H7 (cell line): ENCODE data around the gene CUTC. TPM values are rescaled to one million over a fixed set of nuclear protein-coding genes. Genes with fewer than 3 reads are reported as not detected.
"Not testable (repeated sequence)": the region's sequence is repeated elsewhere in the genome, so short reads cannot be mapped to it uniquely, and the experiment has no call there.

ENCODE experiments used
- DNase-seq: peaks from one replicate; pipeline ENCODE4 v3.0.0; 2012
- H3K27me3 ChIP-seq: 2 replicates; pipeline ENCODE4 v1.6.0; 2011; ENCODE audit warnings: mild to moderate bottlenecking, low read length; ENCODE audit not compliant: control insufficient read depth, insufficient read depth
- H3K36me3 ChIP-seq: replicated peaks from 2 replicates; pipeline ENCODE4 v1.5.1; 2011; ENCODE audit warnings: low read length; ENCODE audit not compliant: control insufficient read depth, insufficient read depth
- H3K4me3 ChIP-seq: 2 replicates; pipeline ENCODE4 v1.5.1; 2011; ENCODE audit warnings: low read depth, mild to moderate bottlenecking, control low read depth, low read length, moderate library complexity; ENCODE audit not compliant: insufficient read depth
- total RNA-seq: library from RNA; depleted of rRNA; stranded (reverse); fragments of >200 nt; shearing (Covaris generic); gene quantifications from 2 replicates; pipeline ENCODE4 v1.2.3, GENCODE V29; 2014

Gene CUTC
- total RNA-seq, 1 experiment from 2014 or later: 29.4 TPM

- H3K4me3 ChIP-seq: no peak overlapping the region
- H3K27me3 ChIP-seq: no peaks in the 10 kb centered on the region
- DNase-seq: no peak
- H3K36me3 ChIP-seq: peaks cover 11% of the 10 kb centered on the region
Observed at GRCh38 chr10:99730026-99730425, 2.0 kb upstream of the CUTC start.

- Histone ChIP-seq H3K27me3 (no peaks in the 10 kb centered on the region), H3K36me3 (peaks cover 11% of the 10 kb centered on the region), H3K4me3 (peak overlapping the region; percentile 89)
- DNase-seq: no peak
Observed at GRCh38 chr10:99731306-99732032, 565 bp upstream of the CUTC start.

- Histone ChIP-seq H3K27me3 (no peaks in the 10 kb centered on the region), H3K36me3 (peaks cover 5% of the 10 kb centered on the region), H3K4me3 (no peak overlapping the region)
- no peak for DNase-seq
Observed at GRCh38 chr10:99733366-99733765, 1.3 kb downstream of the CUTC start.

- H3K4me3 ChIP-seq, H3K27me3 ChIP-seq, DNase-seq, H3K36me3 ChIP-seq: not testable (repeated sequence)
Observed at GRCh38 chr10:99734111-99734510, 2.1 kb downstream of the CUTC start.

GRCh38 chr10:99740260-99740659 is 8.2 kb downstream of the CUTC start:
- Histone ChIP-seq H3K36me3 (peaks cover 19% of the 10 kb centered on the region), H3K4me3 (no peak overlapping the region), H3K27me3 (no peaks in the 10 kb centered on the region)
- no peak for DNase-seq

- DNase-seq: no peak
- H3K36me3 ChIP-seq: peaks cover 20% of the 10 kb centered on the region
- H3K4me3 ChIP-seq: no peak overlapping the region
- H3K27me3 ChIP-seq: no peaks in the 10 kb centered on the region
Observed at GRCh38 chr10:99740933-99741559, 9.0 kb downstream of the CUTC start.

- peaks cover 24% of the 10 kb centered on the region for H3K36me3 ChIP-seq
- no peak for DNase-seq
- no peaks in the 10 kb centered on the region for H3K27me3 ChIP-seq
- no peak overlapping the region for H3K4me3 ChIP-seq
Observed at GRCh38 chr10:99742254-99742653, 10.2 kb downstream of the CUTC start.

GRCh38 chr10:99742701-99743100 is 10.7 kb downstream of the CUTC start:
- Histone ChIP-seq H3K4me3 (no peak overlapping the region), H3K27me3 (no peaks in the 10 kb centered on the region), H3K36me3 (peaks cover 25% of the 10 kb centered on the region)
- DNase-seq: no peak

GRCh38 chr10:99743841-99744240 is 11.8 kb downstream of the CUTC start:
- no peaks in the 10 kb centered on the region for H3K27me3 ChIP-seq
- no peak for DNase-seq
- H3K36me3 ChIP-seq: peaks cover 29% of the 10 kb centered on the region

GRCh38 chr10:99746166-99746565 is 14.1 kb downstream of the CUTC start:
- H3K4me3 ChIP-seq, DNase-seq, H3K27me3 ChIP-seq: not testable (repeated sequence)
- peaks cover 26% of the 10 kb centered on the region for H3K36me3 ChIP-seq

More at GRCh38 chr10:99743841-99744240, 11.8 kb downstream of the CUTC start:
- no peak overlapping the region for H3K4me3 ChIP-seq

GRCh38 chr10:99748823-99749451 is 16.9 kb downstream of the CUTC start:
- no peak for DNase-seq
- Histone ChIP-seq H3K36me3 (peaks cover 22% of the 10 kb centered on the region), H3K4me3 (no peak overlapping the region), H3K27me3 (no peaks in the 10 kb centered on the region)

GRCh38 chr10:99750641-99751040 is 18.6 kb downstream of the CUTC start:
- Histone ChIP-seq H3K36me3 (peaks cover 20% of the 10 kb centered on the region), H3K4me3 (no peak overlapping the region), H3K27me3 (no peaks in the 10 kb centered on the region)
- DNase-seq: no peak

GRCh38 chr10:99754670-99755069 is 22.6 kb downstream of the CUTC start:
- peaks cover 16% of the 10 kb centered on the region for H3K36me3 ChIP-seq
- DNase-seq: no peak
- H3K4me3 ChIP-seq: no peak overlapping the region
- no peaks in the 10 kb centered on the region for H3K27me3 ChIP-seq

- Histone ChIP-seq H3K36me3 (peaks cover 15% of the 10 kb centered on the region), H3K4me3 (no peak overlapping the region), H3K27me3 (no peaks in the 10 kb centered on the region)
- no peak for DNase-seq
Observed at GRCh38 chr10:99756159-99756558, 24.1 kb downstream of the CUTC start.
